Omental fat pad (tissue), 4 donors: ENCODE measurements around the gene USP31. TPM values are rescaled to one million over a fixed set of nuclear protein-coding genes. Genes with fewer than 3 reads are reported as not detected.

Source experiments
- ATAC-seq: fragments of 150-250 bp; one replicate; pipeline ENCODE4 v1.9.1; 2016; ENCODE audit warnings: mild to moderate bottlenecking, moderate library complexity; ENCODE audit not compliant: low FRiP score
- DNase-seq: peaks from one replicate; pipeline ENCODE4 v3.0.0-alpha.2; 2019; ENCODE audit warnings: low spot score
- total RNA-seq, 4 donors: library from RNA; depleted of rRNA; stranded (reverse); fragments of >200 nt; gene quantifications; one replicate each; pipeline ENCODE4 v1.1.0, GENCODE V29; 2016
- TF ChIP-seq, protein P1 (sequence below), 3 donors: fragments of 450-650 bp; IDR thresholded peaks; one replicate each; pipeline ENCODE4 v1.5.1; 2016 to 2017; ENCODE audit warnings: antibody characterized with exemption in 3 of 3, mild to moderate bottlenecking in 3 of 3, moderate library complexity in 2 of 3

Gene USP31
- total RNA-seq, 4 donors from 2014 or later, result 12.7 to 17.5 (median 15.9) TPM

DNA sequence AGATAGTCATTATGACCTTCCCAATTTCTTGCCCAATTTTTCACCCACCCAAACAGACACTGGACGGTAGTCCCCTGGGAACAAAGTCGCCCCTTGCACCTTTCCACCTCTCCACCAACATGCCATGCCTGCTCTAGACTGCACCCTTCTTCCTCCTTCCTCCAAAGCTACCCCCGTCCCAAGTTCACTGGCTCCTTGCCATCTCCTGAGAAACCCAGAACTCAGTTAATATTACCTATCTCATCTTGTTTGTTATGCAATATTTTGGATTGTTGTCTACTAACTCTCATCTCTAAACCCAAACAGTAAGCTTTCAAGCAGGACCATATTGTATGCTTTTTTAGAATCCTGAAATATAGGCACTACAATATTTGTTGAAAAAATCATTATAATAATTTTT is 63.3 kb downstream of the USP31 start:
- ATAC-seq (no peak), DNase-seq (no peak)
- TF ChIP-seq, protein P1, sequence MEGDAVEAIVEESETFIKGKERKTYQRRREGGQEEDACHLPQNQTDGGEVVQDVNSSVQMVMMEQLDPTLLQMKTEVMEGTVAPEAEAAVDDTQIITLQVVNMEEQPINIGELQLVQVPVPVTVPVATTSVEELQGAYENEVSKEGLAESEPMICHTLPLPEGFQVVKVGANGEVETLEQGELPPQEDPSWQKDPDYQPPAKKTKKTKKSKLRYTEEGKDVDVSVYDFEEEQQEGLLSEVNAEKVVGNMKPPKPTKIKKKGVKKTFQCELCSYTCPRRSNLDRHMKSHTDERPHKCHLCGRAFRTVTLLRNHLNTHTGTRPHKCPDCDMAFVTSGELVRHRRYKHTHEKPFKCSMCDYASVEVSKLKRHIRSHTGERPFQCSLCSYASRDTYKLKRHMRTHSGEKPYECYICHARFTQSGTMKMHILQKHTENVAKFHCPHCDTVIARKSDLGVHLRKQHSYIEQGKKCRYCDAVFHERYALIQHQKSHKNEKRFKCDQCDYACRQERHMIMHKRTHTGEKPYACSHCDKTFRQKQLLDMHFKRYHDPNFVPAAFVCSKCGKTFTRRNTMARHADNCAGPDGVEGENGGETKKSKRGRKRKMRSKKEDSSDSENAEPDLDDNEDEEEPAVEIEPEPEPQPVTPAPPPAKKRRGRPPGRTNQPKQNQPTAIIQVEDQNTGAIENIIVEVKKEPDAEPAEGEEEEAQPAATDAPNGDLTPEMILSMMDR (IDR thresholded peaks at IDR 0.05), result no peak

DNA sequence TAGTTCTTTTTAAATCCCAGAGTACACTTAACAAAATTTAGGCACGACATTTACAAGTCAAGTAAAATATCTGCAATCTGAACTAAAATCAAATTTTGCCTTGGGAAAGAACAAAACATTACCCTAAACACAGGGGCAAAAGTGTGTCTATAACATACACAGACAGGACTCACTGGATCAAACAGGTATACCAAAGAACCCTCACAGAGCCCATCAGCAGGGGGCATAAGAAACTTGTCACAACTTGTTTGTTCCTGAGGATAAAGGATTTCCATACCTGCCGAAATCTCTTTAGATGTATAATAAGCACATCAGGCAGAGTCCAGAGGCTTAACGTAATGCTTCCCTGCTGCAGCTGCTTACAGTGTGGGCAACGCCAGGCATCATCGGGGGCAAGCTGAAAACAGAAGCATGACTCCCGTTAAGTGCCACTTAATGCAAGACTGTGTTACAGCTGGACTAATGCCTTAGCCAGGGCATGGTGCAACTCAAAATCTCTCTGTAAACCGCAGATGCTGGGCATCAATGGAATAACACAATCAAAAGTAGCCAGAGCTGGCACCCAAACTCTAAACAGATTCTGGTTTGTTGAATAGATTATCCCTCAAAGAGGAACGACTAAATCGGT is 67.0 kb downstream of the USP31 start:
- ATAC-seq, result no peak
- TF ChIP-seq, protein P1 (IDR thresholded peaks at IDR 0.05), result no peak
- no peak for DNase-seq

DNA sequence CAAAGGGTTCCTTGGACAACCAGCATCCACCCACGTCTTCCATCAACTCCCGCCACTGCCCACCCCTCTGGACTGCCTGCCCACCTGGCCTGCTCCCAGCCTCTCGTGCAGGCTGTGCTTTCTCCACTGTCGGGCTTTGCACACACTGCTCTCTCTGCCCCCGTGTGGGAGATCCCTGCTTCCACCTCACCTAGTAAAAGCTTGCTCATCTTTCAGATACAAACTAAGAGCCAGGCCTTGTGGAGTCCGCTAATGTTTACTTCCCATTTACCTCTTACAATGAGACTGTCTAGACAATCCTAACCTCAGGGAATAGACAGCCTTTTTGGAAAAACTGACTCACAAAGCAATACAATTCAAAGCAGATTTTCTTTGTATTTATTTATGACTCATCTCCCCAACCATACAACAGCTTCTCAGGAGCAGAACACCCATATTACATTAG is 67.6 kb downstream of the USP31 start:
- DNase-seq (no peak), ATAC-seq (peak; percentile 85)
- TF ChIP-seq, protein P1 (IDR thresholded peaks at IDR 0.05), result no peak

DNA sequence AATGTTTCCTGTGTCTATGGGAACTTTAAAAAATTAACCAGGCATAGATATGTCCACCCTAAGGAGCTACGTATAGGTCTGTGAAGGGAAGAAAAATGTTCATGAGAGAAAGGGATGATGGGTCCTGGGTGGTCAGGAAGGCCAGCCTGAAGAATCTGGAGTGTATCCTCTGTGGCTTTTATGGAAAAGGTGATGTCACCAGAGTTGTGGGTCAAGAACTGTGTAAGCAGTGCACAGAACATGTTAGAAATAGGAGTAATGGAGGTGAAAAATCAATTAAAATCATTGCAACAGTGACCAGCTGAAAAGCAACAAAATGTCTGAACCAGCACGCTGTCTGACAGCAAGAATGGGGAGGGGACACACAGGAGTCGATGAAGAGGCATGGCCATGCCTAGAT is 68.5 kb downstream of the USP31 start:
- TF ChIP-seq, protein P1 (IDR thresholded peaks at IDR 0.05), result no peak
- no peak for ATAC-seq
- DNase-seq, result no peak

DNA sequence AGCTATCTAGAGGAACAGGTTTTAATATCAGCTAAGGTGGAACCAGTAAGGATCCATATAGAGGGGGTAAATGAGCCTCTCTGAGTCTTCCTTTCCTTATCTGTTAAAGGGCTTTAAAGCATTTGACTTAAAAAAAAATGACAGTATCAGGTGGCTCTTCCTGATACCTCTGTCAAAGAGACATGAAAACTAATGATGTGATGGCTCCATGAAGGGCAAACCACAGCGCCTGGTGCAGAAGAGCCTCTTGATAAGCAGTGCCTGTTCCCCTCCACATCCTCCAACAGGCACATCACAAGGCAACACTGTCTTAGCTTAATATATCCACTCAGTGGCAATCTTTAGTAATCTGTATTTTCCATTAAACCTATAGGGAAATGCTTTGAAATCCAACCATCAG is 68.9 kb downstream of the USP31 start:
- TF ChIP-seq, protein P1 (IDR thresholded peaks at IDR 0.05), result no peak
- DNase-seq (no peak), ATAC-seq (no peak)

DNA sequence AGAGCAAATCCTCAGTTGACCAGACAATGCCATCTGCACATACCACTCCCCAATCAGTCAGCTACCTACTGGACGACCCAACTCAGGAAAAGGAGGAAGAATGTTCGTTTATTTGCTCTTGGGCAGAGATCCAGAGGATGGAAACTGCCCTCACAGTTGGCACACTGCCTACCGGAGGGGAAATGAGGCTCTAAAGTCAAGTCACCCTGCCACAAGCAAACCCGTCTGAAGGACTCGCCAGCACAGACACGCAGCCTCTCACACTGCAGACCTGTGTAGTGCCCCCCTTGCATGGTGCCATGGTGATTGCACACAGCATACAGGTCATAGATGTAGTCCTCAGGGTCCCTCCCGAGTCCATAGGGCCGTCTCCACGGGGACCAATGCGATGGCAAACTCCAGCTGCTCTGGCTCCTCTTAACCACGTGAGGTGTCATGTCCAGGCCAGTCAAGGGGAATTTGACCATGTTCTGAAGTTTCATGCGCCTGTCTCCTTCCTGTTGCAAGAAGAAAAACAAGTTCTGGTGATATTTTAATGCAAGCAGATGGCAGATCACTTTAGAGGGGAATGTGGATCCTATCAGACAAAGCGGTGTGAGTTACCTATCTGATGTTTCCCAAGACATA is 69.5 kb downstream of the USP31 start:
- no peak for ATAC-seq
- TF ChIP-seq, protein P1 (IDR thresholded peaks at IDR 0.05), result no peak
- DNase-seq, result no peak

DNA sequence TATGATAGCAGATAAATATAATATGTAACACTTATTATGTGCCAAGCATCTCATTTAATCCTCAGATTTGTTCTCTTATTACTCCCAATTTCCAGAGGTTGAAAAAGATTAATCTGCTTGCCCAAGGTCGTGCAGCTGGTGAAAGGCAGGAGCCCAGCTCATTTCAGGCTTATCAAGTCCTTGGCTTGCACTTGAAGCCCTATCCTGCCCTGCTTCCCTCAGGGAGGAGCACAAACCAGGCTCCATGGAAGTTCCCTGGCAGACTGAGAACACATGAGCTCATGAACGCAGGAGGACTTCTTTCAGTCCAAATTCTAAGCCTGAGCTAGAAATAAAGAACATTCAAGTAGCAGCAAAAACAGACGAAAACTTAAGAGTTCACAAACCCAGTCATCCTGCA is 74.8 kb downstream of the USP31 start:
- TF ChIP-seq, protein P1 (IDR thresholded peaks at IDR 0.05), result no peak
- ATAC-seq (no peak), DNase-seq (no peak)
